ENCODE data around the gene MXD1.

Gene MXD1

GRCh38 chr2:69893684-69894551 lies 21.0 kb upstream of the MXD1 start, which contains the start of gene SNRNP27 (continued):
- TF ChIP-seq ZNF324 (tag by site-specific recombination; IDR thresholded peaks at IDR 0.05) (peak; percentile 71; the same call in 1 of the 2 replicates), KLF17 (tag by site-specific recombination; IDR thresholded peaks at IDR 0.05) (peak; percentile 66; the same call in 1 of the 2 replicates), ZNF449 (tag by site-specific recombination; IDR thresholded peaks at IDR 0.05) (0 out of 2 replicates have a peak, but pooled peaks have one; percentile 29), ZNF24 (tag by site-specific recombination; IDR thresholded peaks at IDR 0.05) (peak; percentile 31; the same call in 1 of the 2 replicates), ZNF549 (tag by site-specific recombination; IDR thresholded peaks at IDR 0.05) (no peak), ZNF19 (tag by site-specific recombination; IDR thresholded peaks at IDR 0.05; ENCODE audit: low read depth) (no peak), ZNF692 (tag by site-specific recombination; IDR thresholded peaks at IDR 0.05) (peak; percentile 57), YY1 (tag by site-specific recombination; IDR thresholded peaks at IDR 0.05) (0 out of 2 replicates have a peak, but pooled peaks have one; percentile 39), KLF8 (tag by site-specific recombination; IDR thresholded peaks at IDR 0.05) (peak; percentile 59; the same call in 1 of the 2 replicates), ZNF501 (tag by site-specific recombination; IDR thresholded peaks at IDR 0.05) (peak; percentile 35; the same call in 1 of the 2 replicates), OVOL3 (tag by site-specific recombination; IDR thresholded peaks at IDR 0.05) (peak; percentile 21; the same call in 1 of the 2 replicates), ZNF610 (tag by site-specific recombination; IDR thresholded peaks at IDR 0.05; ENCODE audit: borderline replicate concordance) (0 out of 2 replicates have a peak, but pooled peaks have one; percentile 45), ELK4 (IDR thresholded peaks at IDR 0.05; ENCODE audit: borderline replicate concordance, low read depth, low read length) (no peak), ZNF660 (tag by site-specific recombination; IDR thresholded peaks at IDR 0.05) (peak; percentile 91; the same call in 1 of the 2 replicates), ZNF366 (tag by site-specific recombination; conservative IDR thresholded peaks at IDR 0.05) (no peak), ZNF513 (tag by site-specific recombination; IDR thresholded peaks at IDR 0.05) (0 out of 2 replicates have a peak, but pooled peaks have one; percentile 29), KLF7 (tag by site-specific recombination; IDR thresholded peaks at IDR 0.05; ENCODE audit: borderline replicate concordance) (no peak), GLIS1 (tag by site-specific recombination; IDR thresholded peaks at IDR 0.05) (0 out of 2 replicates have a peak, but pooled peaks have one; percentile 14), SCRT1 (tag by site-specific recombination; IDR thresholded peaks at IDR 0.05; ENCODE audit: borderline replicate concordance) (0 out of 2 replicates have a peak, but pooled peaks have one; percentile 31), ZNF112 (tag by site-specific recombination; IDR thresholded peaks at IDR 0.05) (no peak), ZNF354C (tag by site-specific recombination; IDR thresholded peaks at IDR 0.05; ENCODE audit: borderline replicate concordance, low read depth) (no peak), SP7 (tag by site-specific recombination; IDR thresholded peaks at IDR 0.05) (peak; percentile 73), ZNF639 (tag by site-specific recombination; IDR thresholded peaks at IDR 0.05) (peak; percentile 57; the same call in 1 of the 2 replicates), ZNF423 (tag by site-specific recombination; IDR thresholded peaks at IDR 0.05) (no peak), ZBTB8A (tag by site-specific recombination; IDR thresholded peaks at IDR 0.05) (no peak), ZBTB17 (tag by site-specific recombination; IDR thresholded peaks at IDR 0.05) (peak; percentile 66), GLI4 (tag by site-specific recombination; IDR thresholded peaks at IDR 0.05) (no peak), ZNF768 (tag by site-specific recombination; IDR thresholded peaks at IDR 0.05) (no peak), ZBTB6 (tag by site-specific recombination; IDR thresholded peaks at IDR 0.05) (no peak)
